MM.1S (cell line): ENCODE measurements around the gene HES2.

Experiments used
- EZH2 ChIP-seq: fragments of 300-600 bp; sonication (generic); optimal IDR thresholded peaks from 2 replicates; pipeline ENCODE3; 2017; ENCODE audit warnings: low read depth, mild to moderate bottlenecking, antibody characterized with exemption, low read length, mixed read lengths
- EZH2phosphoT487 ChIP-seq: fragments of 300-600 bp; sonication (generic); IDR thresholded peaks from 2 replicates; pipeline ENCODE4 v1.6.1; 2018; ENCODE audit warnings: antibody characterized with exemption, low read length
- TF ChIP-seq, protein P1 (sequence below): fragments of 300-600 bp; sonication (generic); IDR thresholded peaks from 2 replicates; pipeline ENCODE4 v1.5.1; 2016; ENCODE audit warnings: antibody characterized with exemption, low read length, mixed read lengths

DNA sequence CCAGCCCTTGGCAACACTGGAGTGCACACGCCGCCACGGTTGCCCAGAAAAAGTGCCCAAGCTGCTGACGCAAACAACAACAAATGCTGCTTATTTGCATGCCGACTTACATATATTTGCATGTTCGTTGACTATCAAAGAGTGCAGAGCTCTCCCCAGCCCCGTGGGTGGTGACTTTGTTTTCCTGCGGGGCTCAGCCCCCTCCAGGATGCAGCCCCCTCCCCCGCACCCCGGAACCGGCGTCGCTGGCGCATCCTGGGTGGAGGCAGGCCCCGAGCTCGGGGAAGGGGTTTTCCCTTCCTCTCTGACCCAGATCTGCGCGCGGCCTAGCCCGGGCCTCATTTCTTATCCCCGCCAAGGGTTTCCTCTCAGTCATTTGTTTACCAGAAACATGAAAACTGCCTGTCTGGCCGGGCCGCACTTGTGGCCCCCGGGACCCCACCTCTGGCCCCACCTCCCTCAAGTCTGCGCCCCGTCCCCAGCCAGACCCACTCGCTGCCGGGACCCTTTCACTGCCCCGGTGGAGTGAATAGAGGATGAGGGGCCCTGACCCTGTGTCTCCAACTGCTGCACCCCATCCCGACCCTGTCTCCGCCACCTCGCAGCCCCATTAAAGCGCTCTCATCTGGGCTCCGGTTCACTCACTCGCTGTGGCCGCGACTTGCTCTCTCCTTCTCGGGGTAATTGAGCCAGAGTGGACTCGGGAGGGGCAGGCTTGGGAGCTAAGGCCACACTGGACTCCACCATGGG, 40.8 kb upstream of the HES2 start:
- TF ChIP-seq, protein P1, sequence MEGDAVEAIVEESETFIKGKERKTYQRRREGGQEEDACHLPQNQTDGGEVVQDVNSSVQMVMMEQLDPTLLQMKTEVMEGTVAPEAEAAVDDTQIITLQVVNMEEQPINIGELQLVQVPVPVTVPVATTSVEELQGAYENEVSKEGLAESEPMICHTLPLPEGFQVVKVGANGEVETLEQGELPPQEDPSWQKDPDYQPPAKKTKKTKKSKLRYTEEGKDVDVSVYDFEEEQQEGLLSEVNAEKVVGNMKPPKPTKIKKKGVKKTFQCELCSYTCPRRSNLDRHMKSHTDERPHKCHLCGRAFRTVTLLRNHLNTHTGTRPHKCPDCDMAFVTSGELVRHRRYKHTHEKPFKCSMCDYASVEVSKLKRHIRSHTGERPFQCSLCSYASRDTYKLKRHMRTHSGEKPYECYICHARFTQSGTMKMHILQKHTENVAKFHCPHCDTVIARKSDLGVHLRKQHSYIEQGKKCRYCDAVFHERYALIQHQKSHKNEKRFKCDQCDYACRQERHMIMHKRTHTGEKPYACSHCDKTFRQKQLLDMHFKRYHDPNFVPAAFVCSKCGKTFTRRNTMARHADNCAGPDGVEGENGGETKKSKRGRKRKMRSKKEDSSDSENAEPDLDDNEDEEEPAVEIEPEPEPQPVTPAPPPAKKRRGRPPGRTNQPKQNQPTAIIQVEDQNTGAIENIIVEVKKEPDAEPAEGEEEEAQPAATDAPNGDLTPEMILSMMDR, result no peak
- TF ChIP-seq EZH2 (no peak), EZH2phosphoT487 (no peak)
